Spleen (tissue), 11 donors: ENCODE results near the gene NPAS2. TPM values are rescaled to one million over a fixed set of nuclear protein-coding genes. Genes with fewer than 3 reads are reported as not detected.

Experiments used
- DNase-seq: peaks from one replicate; pipeline ENCODE4 v3.0.0-alpha.2; 2020
- H3K27ac ChIP-seq, 8 donors: fragments of 200-600 bp; sonication (generic) in 7 of 8; 1 replicate in 4 of 8; 2 replicates in 4 of 8; pipeline versions ENCODE4 v1.5.0 to v1.8.0; 2016 to 2021; ENCODE audit warnings: inconsistent platforms in 4 of 8, mild to moderate bottlenecking in 4 of 8, moderate library complexity in 1 of 8
- H3K27me3 ChIP-seq, 7 donors: fragments of 200-600 bp; sonication (generic) in 6 of 7; replicated peaks in 1 of 7; 1 replicate in 4 of 7; 2 replicates in 3 of 7; pipeline versions ENCODE4 v1.5.0 to v1.8.0; 2016 to 2021; ENCODE audit warnings: inconsistent platforms in 3 of 7, mild to moderate bottlenecking in 1 of 7
- H3K36me3 ChIP-seq, 6 donors: fragments of 200-600 bp; sonication (generic) in 5 of 6; 1 replicate in 4 of 6; 2 replicates in 2 of 6; pipeline versions ENCODE4 v1.5.0 to v1.8.0; 2016 to 2021; ENCODE audit warnings: inconsistent platforms in 2 of 6
- H3K4me1 ChIP-seq, 6 donors: fragments of 200-600 bp; sonication (generic) in 5 of 6; 1 replicate in 3 of 6; 2 replicates in 3 of 6; pipeline versions ENCODE4 v1.5.0 to v1.8.0; 2016 to 2021; ENCODE audit warnings: inconsistent platforms in 3 of 6
- H3K4me3 ChIP-seq, 8 donors: fragments of 200-600 bp; sonication (generic) in 7 of 8; 1 replicate in 4 of 8; 2 replicates in 4 of 8; pipeline versions ENCODE4 v1.5.0 to v1.8.0; 2016 to 2021; ENCODE audit warnings: inconsistent platforms in 4 of 8, mild to moderate bottlenecking in 4 of 8, moderate library complexity in 2 of 8
- H3K9me3 ChIP-seq, 8 donors: fragments of 200-600 bp; sonication (generic) in 7 of 8; 1 replicate in 4 of 8; 2 replicates in 4 of 8; pipeline versions ENCODE4 v1.5.0 to v1.8.0; 2016 to 2021; ENCODE audit warnings: inconsistent platforms in 4 of 8
- POLR2A ChIP-seq, 3 donors: fragments of 450-650 bp; IDR thresholded peaks; one replicate each; pipeline ENCODE4 v1.5.1; 2017; ENCODE audit warnings: antibody characterized with exemption in 3 of 3, mild to moderate bottlenecking in 1 of 3
- POLR2AphosphoS5 ChIP-seq, 3 donors: sonication (generic); formaldehyde crosslinking; IDR thresholded peaks; one replicate each; pipeline ENCODE4 v1.5.1; 2017; ENCODE audit warnings: antibody characterized with exemption in 3 of 3
- WGBS, 5 donors: extraction: QIAGEN DNeasy Blood & Tissue Kit in 3 of 5; methylation state at CpG; one replicate each; pipeline versions ENCODE4 v1.1.5 to v1.1.7; 2013 to 2018; 5-methylcytosine and 5-hydroxymethylcytosine counted together
- intact Hi-C: fragments of 100-400 bp; cut with DNase I; formaldehyde crosslinking; loops from one replicate; pipeline ENCODE4 v1.15.0; 2023; ENCODE audit warnings: low total_unique reads
- polyA plus RNA-seq, 3 donors: library from polyadenylated mRNA; stranded (reverse); fragments of 200-250 nt; gene quantifications; one replicate each; pipeline ENCODE4 v1.2.1, GENCODE V29; 2013
- total RNA-seq, 7 donors: library from RNA; depleted of rRNA in 3 of 7; stranded (reverse); fragments of >200 nt in 3 of 7; fragmentation: NEBNext Ultra II Directional in 4 of 7; extraction: Animal tissue kit (Norgen Biotek cat#: 25700) in 4 of 7; gene quantifications; one replicate each; pipeline versions ENCODE4 v1.1.0 to v1.2.1, GENCODE V29; 2016 to 2021
- TF ChIP-seq, protein P1 (sequence below), 11 experiments: fragments of 200-600 bp in 7 of 11; fragments of 450-650 bp in 4 of 11; sonication (generic) in 4 of 11; IDR thresholded peaks in 8 of 11; conservative IDR thresholded peaks in 3 of 11; 1 replicate in 7 of 11; 2 replicates in 4 of 11; pipeline versions ENCODE4 v1.4.0 to v1.8.0; 2016 to 2021; ENCODE audit warnings: antibody characterized with exemption in 11 of 11, inconsistent platforms in 4 of 11, mild to moderate bottlenecking in 1 of 11
- donor health status: healthy with polysubstance abuse.
- donor health status: DM: no; HTN: no; CAD: no; lungs with moderate emphysema.
- donor health status: DM: no; HTN: no; CAD: no.
- donor health status: Bipolar disorder and iron deficiency.
- donor health status: healthy.
- donor health status: DM: no; HTN: no; CAD: no.
- donor health status: DM: yes; HTN: yes; CAD: no.

The NPAS2 gene
- total and polyA plus RNA-seq, 10 donors = 2.4 to 24.1 (median 8.4) TPM

DNA sequence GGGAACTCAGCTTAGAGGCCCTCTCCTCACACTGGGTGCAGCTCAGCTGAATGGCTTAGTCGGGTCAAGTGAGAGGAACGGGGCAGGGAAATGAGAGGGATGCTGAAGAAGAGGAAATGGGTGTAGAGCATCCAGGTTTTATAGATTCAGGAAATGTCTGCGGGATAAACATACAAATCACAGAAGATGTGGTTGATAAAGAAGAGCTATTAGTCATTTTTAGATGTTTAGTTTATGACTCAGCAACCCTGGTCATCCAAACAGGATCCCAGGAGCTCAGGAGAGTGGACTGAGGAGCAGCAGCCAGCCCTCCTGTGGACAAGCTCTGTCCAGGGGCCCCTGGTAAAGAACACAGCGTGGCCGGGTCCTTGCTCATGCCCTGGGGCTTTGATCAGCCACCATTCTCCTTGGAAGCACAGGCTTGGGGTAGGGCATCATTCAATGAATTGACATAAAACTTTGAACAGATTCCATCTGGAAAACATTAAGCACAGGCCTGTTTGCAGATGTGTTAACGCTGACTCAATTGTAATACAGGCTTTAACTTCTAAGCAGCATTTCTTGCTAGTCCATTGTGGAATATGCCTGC, 83.0 kb downstream of the NPAS2 start:
- Histone ChIP-seq H3K4me3 (no peak overlapping the region), H3K27me3 (no peaks in the 10 kb centered on the region), H3K4me1 (peaks cover 0 to 4% (median 0%) of the 10 kb centered on the region in 6 donors), H3K9me3 (peaks cover 0 to 13% (median 8%) of the 10 kb centered on the region in 8 donors), H3K27ac (no peak overlapping the region), H3K36me3 (no peaks in the 10 kb centered on the region)
- intact Hi-C loops = no loop called here
- 37 to 53% (median 49%) methylated on average over 6 of the region's 6 CpGs for WGBS, 5 donors
- no peak for TF ChIP-seq POLR2AphosphoS5 (IDR thresholded peaks at IDR 0.05)
- TF ChIP-seq, protein P1, sequence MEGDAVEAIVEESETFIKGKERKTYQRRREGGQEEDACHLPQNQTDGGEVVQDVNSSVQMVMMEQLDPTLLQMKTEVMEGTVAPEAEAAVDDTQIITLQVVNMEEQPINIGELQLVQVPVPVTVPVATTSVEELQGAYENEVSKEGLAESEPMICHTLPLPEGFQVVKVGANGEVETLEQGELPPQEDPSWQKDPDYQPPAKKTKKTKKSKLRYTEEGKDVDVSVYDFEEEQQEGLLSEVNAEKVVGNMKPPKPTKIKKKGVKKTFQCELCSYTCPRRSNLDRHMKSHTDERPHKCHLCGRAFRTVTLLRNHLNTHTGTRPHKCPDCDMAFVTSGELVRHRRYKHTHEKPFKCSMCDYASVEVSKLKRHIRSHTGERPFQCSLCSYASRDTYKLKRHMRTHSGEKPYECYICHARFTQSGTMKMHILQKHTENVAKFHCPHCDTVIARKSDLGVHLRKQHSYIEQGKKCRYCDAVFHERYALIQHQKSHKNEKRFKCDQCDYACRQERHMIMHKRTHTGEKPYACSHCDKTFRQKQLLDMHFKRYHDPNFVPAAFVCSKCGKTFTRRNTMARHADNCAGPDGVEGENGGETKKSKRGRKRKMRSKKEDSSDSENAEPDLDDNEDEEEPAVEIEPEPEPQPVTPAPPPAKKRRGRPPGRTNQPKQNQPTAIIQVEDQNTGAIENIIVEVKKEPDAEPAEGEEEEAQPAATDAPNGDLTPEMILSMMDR (IDR thresholded peaks at IDR 0.05 in 8 of 11, conservative IDR thresholded peaks at IDR 0.05 in 3 of 11) = no peak
- TF ChIP-seq POLR2A (IDR thresholded peaks at IDR 0.05) = no peak
- DNase-seq = no peak

DNA sequence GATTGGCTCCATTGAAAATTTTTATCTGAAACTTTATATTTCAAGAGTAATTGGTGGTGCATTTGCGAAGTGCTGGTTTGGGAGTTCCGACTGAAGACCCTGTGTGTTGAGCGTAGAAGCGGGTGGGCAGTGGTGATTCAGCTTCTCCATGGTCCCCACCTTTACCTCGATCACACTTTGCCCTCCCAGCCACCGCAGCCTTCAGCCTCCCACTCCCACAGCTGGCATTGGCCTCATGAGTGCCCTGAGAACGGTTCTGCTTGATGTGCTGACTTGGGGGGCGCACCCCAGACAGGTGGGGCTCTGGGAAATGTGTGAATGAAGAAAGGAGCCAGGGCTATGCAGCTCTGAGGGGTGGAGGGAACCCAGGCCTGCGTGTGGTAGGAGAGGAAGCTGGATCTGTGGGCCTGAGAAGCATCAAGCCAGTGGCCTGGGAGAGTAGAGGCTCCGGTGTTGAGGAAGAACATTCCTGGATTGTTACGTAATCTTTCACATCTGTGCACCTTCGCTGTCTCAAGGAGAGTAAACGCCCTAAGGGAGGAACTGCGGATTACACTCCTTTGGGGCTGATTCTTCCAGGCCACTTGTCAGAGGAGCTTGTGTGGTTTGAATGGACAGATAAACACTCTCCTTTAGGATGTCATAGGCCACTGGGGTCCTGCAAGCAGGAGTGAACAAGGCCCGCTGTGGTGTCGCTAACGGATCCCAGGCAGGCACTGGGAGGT, 83.8 kb downstream of the NPAS2 start:
- H3K27ac ChIP-seq = no peak overlapping the region
- H3K4me1 ChIP-seq = peaks cover 0 to 8% (median 0%) of the 10 kb centered on the region in 6 donors
- H3K9me3 ChIP-seq = peaks cover 0 to 13% (median 8%) of the 10 kb centered on the region in 8 donors
- H3K27me3 ChIP-seq = no peaks in the 10 kb centered on the region
- no peaks in the 10 kb centered on the region for H3K36me3 ChIP-seq
- intact Hi-C loops = no loop called here
- no peak overlapping the region for H3K4me3 ChIP-seq
- WGBS, 5 donors = 89 to 95% (median 93%) methylated on average over 17 of the region's 17 CpGs
- DNase-seq = no peak
- TF ChIP-seq POLR2AphosphoS5 (IDR thresholded peaks at IDR 0.05) = no peak
- TF ChIP-seq, protein P1 (IDR thresholded peaks at IDR 0.05 in 8 of 11, conservative IDR thresholded peaks at IDR 0.05 in 3 of 11) = no peak
- no peak for TF ChIP-seq POLR2A (IDR thresholded peaks at IDR 0.05)

DNA sequence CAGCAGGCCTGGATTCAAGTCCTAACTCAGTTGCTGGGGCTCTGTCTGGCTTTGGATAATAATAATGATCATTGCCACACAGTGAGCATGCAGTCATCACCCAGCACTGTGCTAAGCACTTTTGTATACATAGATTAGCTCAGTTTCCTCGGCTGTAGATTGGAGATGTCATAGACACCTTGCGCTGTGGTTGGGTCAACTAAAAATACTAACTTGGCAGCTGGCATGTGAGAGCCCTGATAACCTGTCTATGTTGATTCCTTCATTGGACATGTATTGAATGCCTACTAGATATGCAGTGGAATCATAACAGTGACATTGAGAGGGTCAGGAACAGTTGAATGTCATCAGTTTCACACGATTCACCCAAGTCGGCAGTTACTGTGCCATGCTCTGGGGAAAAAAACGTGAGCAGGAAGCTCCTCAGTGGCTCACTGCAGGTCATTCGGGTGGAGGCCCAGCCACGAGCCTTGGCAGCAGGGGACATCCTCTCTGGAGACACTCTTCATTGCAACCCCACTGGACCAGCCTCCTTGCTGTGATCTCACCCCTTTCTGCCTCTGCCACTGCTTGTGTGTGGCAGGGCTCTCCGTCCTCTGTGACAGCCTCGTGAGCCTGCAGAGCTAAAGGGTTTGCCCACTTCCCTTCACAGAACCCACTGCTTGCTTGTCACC, 85.3 kb downstream of the NPAS2 start:
- 52 to 76% (median 70%) methylated on average over 9 of the region's 9 CpGs for WGBS, 5 donors
- H3K27me3 ChIP-seq = no peaks in the 10 kb centered on the region
- no peak overlapping the region for H3K27ac ChIP-seq
- TF ChIP-seq POLR2A (IDR thresholded peaks at IDR 0.05) (no peak), POLR2AphosphoS5 (IDR thresholded peaks at IDR 0.05) (no peak)
- TF ChIP-seq, protein P1 (IDR thresholded peaks at IDR 0.05 in 8 of 11, conservative IDR thresholded peaks at IDR 0.05 in 3 of 11) = no peak
- intact Hi-C loops = no loop called here
- no peak for DNase-seq
- H3K4me1 ChIP-seq = peaks cover 0 to 8% (median 0%) of the 10 kb centered on the region in 6 donors
- no peak overlapping the region for H3K4me3 ChIP-seq
- peaks cover 0 to 6% (median 2%) of the 10 kb centered on the region in 8 donors for H3K9me3 ChIP-seq
- H3K36me3 ChIP-seq = no peaks in the 10 kb centered on the region

DNA sequence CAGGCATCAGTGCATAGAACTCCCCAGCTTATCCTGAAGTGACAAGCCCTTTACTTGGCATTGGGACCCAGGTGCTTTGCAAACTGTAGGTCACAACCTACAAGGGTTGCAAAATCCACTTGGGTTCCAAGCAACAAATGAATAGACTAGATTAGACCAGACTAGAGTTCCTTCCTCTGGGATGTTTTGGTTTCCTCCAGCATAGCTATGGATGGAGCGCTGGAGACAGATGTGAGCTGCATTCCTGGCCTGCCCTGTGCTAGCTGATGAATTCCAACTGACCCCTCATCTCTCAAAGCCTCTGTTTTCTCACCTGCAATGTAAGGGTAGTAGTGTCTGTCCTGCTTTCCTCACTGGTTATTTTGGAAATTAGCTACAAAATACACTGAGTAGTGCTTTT, 86.2 kb downstream of the NPAS2 start:
- no peaks in the 10 kb centered on the region for H3K36me3 ChIP-seq
- no peaks in the 10 kb centered on the region for H3K27me3 ChIP-seq
- intact Hi-C loops = no loop called here
- DNase-seq = no peak
- TF ChIP-seq POLR2AphosphoS5 (IDR thresholded peaks at IDR 0.05) (no peak), POLR2A (IDR thresholded peaks at IDR 0.05) (no peak)
- TF ChIP-seq, protein P1 (IDR thresholded peaks at IDR 0.05 in 8 of 11, conservative IDR thresholded peaks at IDR 0.05 in 3 of 11) = no peak
- H3K9me3 ChIP-seq = no peaks in the 10 kb centered on the region
- H3K4me1 ChIP-seq = peaks cover 0 to 8% (median 0%) of the 10 kb centered on the region in 6 donors
- 78 to 91% (median 83%) methylated on average over 1 of the region's 1 CpG for WGBS, 5 donors
- H3K4me3 ChIP-seq = no peak overlapping the region
- H3K27ac ChIP-seq = no peak overlapping the region
